GM23338 (cell line): ENCODE data around the gene SLC35F1.

Experiments
- CREB1 ChIP-seq: fragments of 250-450 bp; sonication (Bioruptor Pico); IDR thresholded peaks from 2 replicates; pipeline ENCODE4 v1.5.0; 2020; ENCODE audit warnings: low read depth, mild to moderate bottlenecking, moderate library complexity
- CTCF ChIP-seq, 2 experiments: fragments of 200-600 bp in 1 of 2; sonication (generic) in 1 of 2; conservative IDR thresholded peaks; 2 replicates each; pipeline versions ENCODE4 v1.5.1 to v1.6.1; 2016 to 2017; ENCODE audit warnings: antibody characterized with exemption in 2 of 2, low read depth in 2 of 2, mild to moderate bottlenecking in 2 of 2, moderate library complexity in 1 of 2
- ETS1 ChIP-seq: IDR thresholded peaks from 2 replicates; pipeline ENCODE4 v1.6.1; 2016; ENCODE audit warnings: antibody characterized with exemption
- EZH2 ChIP-seq: fragments of 200-600 bp; sonication (generic); IDR thresholded peaks from one replicate; pipeline ENCODE4 v1.8.0; 2017; ENCODE audit warnings: antibody characterized with exemption, mild to moderate bottlenecking, low read depth; ENCODE audit not compliant: unreplicated experiment
- EZH2phosphoT487 ChIP-seq: fragments of 200-600 bp; sonication (generic); IDR thresholded peaks from one replicate; pipeline ENCODE4 v1.8.1; 2018; ENCODE audit warnings: antibody characterized with exemption; ENCODE audit not compliant: unreplicated experiment
- JUNB ChIP-seq: IDR thresholded peaks from one replicate; pipeline ENCODE4 v1.6.1; 2016; ENCODE audit warnings: antibody characterized with exemption; ENCODE audit not compliant: unreplicated experiment
- NANOG ChIP-seq: IDR thresholded peaks from 2 replicates; pipeline ENCODE4 v1.6.1; 2016; ENCODE audit warnings: antibody characterized with exemption, borderline replicate concordance
- POLR2AphosphoS5 ChIP-seq: IDR thresholded peaks from 2 replicates; pipeline ENCODE4 v1.6.1; 2016; ENCODE audit warnings: antibody characterized with exemption, low read depth
- REST ChIP-seq: IDR thresholded peaks from one replicate; pipeline ENCODE4 v1.6.1; 2018; ENCODE audit warnings: antibody characterized with exemption; ENCODE audit not compliant: unreplicated experiment
- STAT1 ChIP-seq: IDR thresholded peaks from one replicate; pipeline ENCODE4 v1.6.1; 2016; ENCODE audit warnings: antibody characterized with exemption; ENCODE audit not compliant: unreplicated experiment
- ZNF114 ChIP-seq: fragments of 250-450 bp; sonication (Bioruptor Pico); IDR thresholded peaks from 2 replicates; pipeline ENCODE4 v1.5.0; 2020; ENCODE audit warnings: mild to moderate bottlenecking, moderate library complexity
- ZNF331 ChIP-seq: fragments of 250-450 bp; sonication (Bioruptor Pico); IDR thresholded peaks from 2 replicates; pipeline ENCODE4 v1.5.0; 2020; ENCODE audit warnings: low read depth, mild to moderate bottlenecking, moderate library complexity

- no peak for TF ChIP-seq CTCF (conservative IDR thresholded peaks at IDR 0.05; ENCODE audit: low read depth in 2 of 2)
- TF ChIP-seq ZNF331, result no peak
- TF ChIP-seq EZH2, result no peak
- TF ChIP-seq POLR2AphosphoS5, result no peak
- TF ChIP-seq NANOG, result no peak
- no peak for TF ChIP-seq ETS1
- TF ChIP-seq CREB1 (CRISPR knock-in tag), result no peak
- TF ChIP-seq JUNB, result no peak
- no peak for TF ChIP-seq EZH2phosphoT487
- no peak for TF ChIP-seq REST
- TF ChIP-seq STAT1, result no peak
- TF ChIP-seq ZNF114, result no peak
Observed at GRCh38 chr6:117917176-117917575, 10.1 kb downstream of the SLC35F1 start.
